Tibial nerve (tissue), 4 donors: ENCODE measurements around the gene KHDC1L.

Source experiments
- CTCF ChIP-seq, 5 experiments: fragments of 200-600 bp in 3 of 5; fragments of 450-650 bp in 2 of 5; sonication (generic) in 3 of 5; IDR thresholded peaks; one replicate each; pipeline ENCODE4 v1.5.1; 2016 to 2019; ENCODE audit warnings: antibody characterized with exemption in 5 of 5, mild to moderate bottlenecking in 3 of 5, moderate library complexity in 2 of 5
- EP300 ChIP-seq, 2 donors: sonication (generic); formaldehyde crosslinking; IDR thresholded peaks; one replicate each; pipeline ENCODE4 v1.6.1; 2017; ENCODE audit warnings: antibody characterized with exemption in 2 of 2, mild to moderate bottlenecking in 1 of 2
- POLR2A ChIP-seq, 2 donors: fragments of 450-650 bp; IDR thresholded peaks; one replicate each; pipeline ENCODE4 v1.6.1; 2017; ENCODE audit warnings: antibody characterized with exemption in 2 of 2, mild to moderate bottlenecking in 2 of 2, moderate library complexity in 2 of 2

GRCh38 chr6:73234733-73235132, 9.4 kb upstream of the KHDC1L start:
- TF ChIP-seq CTCF (IDR thresholded peaks at IDR 0.05) = no peak
- TF ChIP-seq POLR2A (IDR thresholded peaks at IDR 0.05) = no peak
- TF ChIP-seq EP300 (IDR thresholded peaks at IDR 0.05) = no peak
